Endothelial cell of umbilical vein (primary cell): ENCODE results near the gene SORCS1. TPM values are rescaled to one million over a fixed set of nuclear protein-coding genes. Genes with fewer than 3 reads are reported as not detected.

Source experiments
- BruUV-seq: library from RNA; stranded (reverse); fragments of 400-500 nt; replicated peaks from 2 replicates; lab custom pipeline; 2021; lab: Mats Ljungman, UMichigan
- CTCF ChIA-PET: fragments of 300-600, 350-600 bp; sonication (Branson Sonifier 250); formaldehyde crosslinking; loops from one replicate; lab custom pipeline; 2021; ENCODE audit warnings: antibody characterized with exemption, inconsistent platforms; lab: Charles Lee
- POLR2A ChIA-PET: fragments of 300-600, 350-600 bp; sonication (Branson Sonifier 250); formaldehyde crosslinking; loops from one replicate; lab custom pipeline; 2021; ENCODE audit warnings: antibody characterized with exemption, inconsistent platforms; lab: Charles Lee
- DNase-seq: peaks from one replicate; pipeline ENCODE4 v3.0.0-alpha.2; 2011; ENCODE audit warnings: low read depth, low spot score
- FAIRE-seq: peaks from 2 replicates; lab custom pipeline; 2011; peaks lifted over from hg19 to GRCh38; lab: Jason Lieb, UNC
- H2AFZ ChIP-seq: 2 replicates; pipeline ENCODE4 v1.6.0; 2012; ENCODE audit warnings: low read depth, low read length, control low read depth, inconsistent platforms
- H3K27ac ChIP-seq: 2 replicates; pipeline ENCODE4 v1.5.1; 2011; ENCODE audit warnings: low read depth, mild to moderate bottlenecking, control low read depth, low read length, moderate library complexity; ENCODE audit not compliant: insufficient read depth
- H3K27me3 ChIP-seq, 2 experiments: 2 replicates each; pipeline versions ENCODE4 v1.6.0 to v1.6.1; 2011; ENCODE audit warnings: low read length in 2 of 2, mixed read lengths in 1 of 2; ENCODE audit not compliant: control insufficient read depth in 2 of 2, insufficient read depth in 2 of 2
- H3K36me3 ChIP-seq, 2 experiments: 2 replicates in 1 of 2; 3 replicates in 1 of 2; pipeline ENCODE4 v1.5.1; 2011; ENCODE audit warnings: low read length in 2 of 2, mild to moderate bottlenecking in 1 of 2, moderate library complexity in 1 of 2; ENCODE audit not compliant: control insufficient read depth in 2 of 2, insufficient read depth in 2 of 2; ENCODE audit errors: extremely low read depth in 1 of 2
- H3K4me1 ChIP-seq: 3 replicates; pipeline ENCODE4 v1.5.1; 2011; ENCODE audit warnings: mild to moderate bottlenecking, low read length; ENCODE audit not compliant: control insufficient read depth, insufficient read depth; ENCODE audit errors: extremely low read depth
- H3K4me2 ChIP-seq: 2 replicates; pipeline ENCODE4 v1.6.1; 2011; ENCODE audit warnings: low read length, control low read depth, mixed read lengths; ENCODE audit not compliant: insufficient read depth
- H3K4me3 ChIP-seq, 3 experiments: fragments of 200-600 bp in 1 of 3; sonication (generic), shearing (Covaris generic) in 1 of 3; replicated peaks in 1 of 3; 2 replicates each; pipeline ENCODE4 v1.5.1; 2011 to 2016; ENCODE audit warnings: control low read depth in 3 of 3, low read length in 3 of 3, mild to moderate bottlenecking in 2 of 3, inconsistent platforms in 1 of 3, low read depth in 1 of 3, moderate library complexity in 1 of 3; ENCODE audit not compliant: insufficient read depth in 1 of 3
- H3K79me2 ChIP-seq: 2 replicates; pipeline ENCODE4 v1.6.0; 2012; ENCODE audit warnings: low read length, inconsistent platforms; ENCODE audit not compliant: control insufficient read depth, insufficient read depth
- H3K9ac ChIP-seq: replicated peaks from 2 replicates; pipeline ENCODE3; 2011; ENCODE audit warnings: low read length, control low read depth; ENCODE audit not compliant: insufficient read depth; ENCODE audit errors: extremely low read depth
- H3K9me1 ChIP-seq: replicated peaks from 3 replicates; pipeline ENCODE4 v1.6.0; 2011; ENCODE audit warnings: mild to moderate bottlenecking, low read length; ENCODE audit not compliant: control insufficient read depth, insufficient read depth; ENCODE audit errors: extremely low read depth
- H3K9me3 ChIP-seq: replicated peaks from 2 replicates; pipeline ENCODE4 v1.5.1; 2012; ENCODE audit warnings: low read length, inconsistent platforms; ENCODE audit not compliant: control insufficient read depth, insufficient read depth
- H4K20me1 ChIP-seq: replicated peaks from 2 replicates; pipeline ENCODE3; 2011; ENCODE audit warnings: mild to moderate bottlenecking, low read length; ENCODE audit not compliant: control insufficient read depth, insufficient read depth; ENCODE audit errors: extremely low read depth
- EZH2 ChIP-seq: IDR thresholded peaks from 2 replicates; pipeline ENCODE4 v1.6.1; 2012; ENCODE audit warnings: borderline replicate concordance, low read depth, mild to moderate bottlenecking, moderate library complexity, low read length, inconsistent platforms; ENCODE audit not compliant: severe bottlenecking
- JUN ChIP-seq: IDR thresholded peaks from 2 replicates; pipeline ENCODE4 v1.6.1; 2011; ENCODE audit warnings: borderline replicate concordance, low read depth; ENCODE audit not compliant: insufficient read length, insufficient read depth
- dilution Hi-C: fragments of 300-500 bp; cut with MboI; formaldehyde crosslinking; loops from one replicate; pipeline ENCODE4 v1.15.0; 2019; ENCODE audit warnings: low sequenced_read_pairs; ENCODE audit not compliant: extremely low pct_ligation_motif_present
- intact Hi-C: fragments of 100-400 bp; cut with micrococcal nuclease; formaldehyde crosslinking; loops from one replicate; pipeline ENCODE4 v1.10.0; 2022
- polyA plus RNA-seq, 4 experiments: library from polyadenylated mRNA; depleted of rRNA in 3 of 4; stranded (reverse) in 3 of 4; unstranded in 1 of 4; fragments of >200 nt; gene quantifications; 2 replicates each; pipeline versions ENCODE4 v1.2.1 to v1.2.3, GENCODE V29; 2011 to 2012; ENCODE audit warnings: missing spikeins in 1 of 4
- total RNA-seq: library from RNA; stranded (reverse); gene quantifications from 2 replicates; pipeline ENCODE4 v1.2.3, GENCODE V29; 2021

Gene SORCS1
- total and polyA plus RNA-seq, 2 donors (not counting 3 experiments of a cell fraction or from before 2014, with no cell fraction given): not detected

GRCh38 chr10:107159871-107160270 is 4.6 kb downstream of the SORCS1 start:
- no TSS peak for BruUV-seq
- no peaks in the 10 kb centered on the region for H3K9me1 ChIP-seq
- TF ChIP-seq EZH2: no peak
- H3K79me2 ChIP-seq: no peaks in the 10 kb centered on the region
- no peaks in the 10 kb centered on the region for H3K4me1 ChIP-seq
- no peaks in the 10 kb centered on the region for H4K20me1 ChIP-seq
- POLR2A ChIA-PET: no interaction called here
- no peak overlapping the region for H2AFZ ChIP-seq
- no peaks in the 10 kb centered on the region for H3K27me3 ChIP-seq
- FAIRE-seq (no peak), DNase-seq (no peak)
- dilution Hi-C loops: no loop called here
- no peaks in the 10 kb centered on the region for H3K36me3 ChIP-seq
- no peak overlapping the region for H3K9ac ChIP-seq
- no peak overlapping the region for H3K4me2 ChIP-seq
- intact Hi-C loops: no loop called here
- peaks cover 1% of the 10 kb centered on the region for H3K9me3 ChIP-seq
- H3K4me3 ChIP-seq: no peak overlapping the region
- CTCF ChIA-PET: no interaction called here
- no peak overlapping the region for H3K27ac ChIP-seq

GRCh38 chr10:107157071-107157470 is 7.4 kb downstream of the SORCS1 start:
- H4K20me1 ChIP-seq: no peaks in the 10 kb centered on the region
- CTCF ChIA-PET: no interaction called here
- DNase-seq: no peak
- no peak for TF ChIP-seq EZH2
- TF ChIP-seq JUN: no peak
- H3K9me1 ChIP-seq: no peaks in the 10 kb centered on the region
- peaks cover 5% of the 10 kb centered on the region for H3K9me3 ChIP-seq
- H3K9ac ChIP-seq: no peak overlapping the region
- no peak for FAIRE-seq
- no peak overlapping the region for H3K4me2 ChIP-seq
- no peaks in the 10 kb centered on the region for H3K36me3 ChIP-seq
- no peaks in the 10 kb centered on the region for H3K27me3 ChIP-seq
- H2AFZ ChIP-seq: no peak overlapping the region
- no peaks in the 10 kb centered on the region for H3K79me2 ChIP-seq
- dilution Hi-C loops (no loop called here), intact Hi-C loops (no loop called here)
- H3K4me1 ChIP-seq: no peaks in the 10 kb centered on the region
- no peak overlapping the region for H3K4me3 ChIP-seq
- H3K27ac ChIP-seq: no peak overlapping the region
- POLR2A ChIA-PET: no interaction called here
- BruUV-seq: no TSS peak
